Panc1 (cell line): ENCODE results near the gene PLEKHF1.

Experiments used
- POLR2AphosphoS5 ChIP-seq: IDR thresholded peaks from 2 replicates; pipeline ENCODE4 v1.6.1; 2012; ENCODE audit warnings: mild to moderate bottlenecking, low read depth, low read length, moderate library complexity
- TF ChIP-seq, protein P1 (sequence below): fragments of 450-650 bp; IDR thresholded peaks from 2 replicates; pipeline ENCODE4 v1.5.1; 2017; ENCODE audit warnings: mild to moderate bottlenecking

- TF ChIP-seq, protein P1, sequence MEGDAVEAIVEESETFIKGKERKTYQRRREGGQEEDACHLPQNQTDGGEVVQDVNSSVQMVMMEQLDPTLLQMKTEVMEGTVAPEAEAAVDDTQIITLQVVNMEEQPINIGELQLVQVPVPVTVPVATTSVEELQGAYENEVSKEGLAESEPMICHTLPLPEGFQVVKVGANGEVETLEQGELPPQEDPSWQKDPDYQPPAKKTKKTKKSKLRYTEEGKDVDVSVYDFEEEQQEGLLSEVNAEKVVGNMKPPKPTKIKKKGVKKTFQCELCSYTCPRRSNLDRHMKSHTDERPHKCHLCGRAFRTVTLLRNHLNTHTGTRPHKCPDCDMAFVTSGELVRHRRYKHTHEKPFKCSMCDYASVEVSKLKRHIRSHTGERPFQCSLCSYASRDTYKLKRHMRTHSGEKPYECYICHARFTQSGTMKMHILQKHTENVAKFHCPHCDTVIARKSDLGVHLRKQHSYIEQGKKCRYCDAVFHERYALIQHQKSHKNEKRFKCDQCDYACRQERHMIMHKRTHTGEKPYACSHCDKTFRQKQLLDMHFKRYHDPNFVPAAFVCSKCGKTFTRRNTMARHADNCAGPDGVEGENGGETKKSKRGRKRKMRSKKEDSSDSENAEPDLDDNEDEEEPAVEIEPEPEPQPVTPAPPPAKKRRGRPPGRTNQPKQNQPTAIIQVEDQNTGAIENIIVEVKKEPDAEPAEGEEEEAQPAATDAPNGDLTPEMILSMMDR: no peak
- no peak for TF ChIP-seq POLR2AphosphoS5
Measured at GRCh38 chr19:29626386-29626785, 38.9 kb upstream of the PLEKHF1 start.
